ENCODE measurements around the gene DNAJC5G.
"Not testable (repeated sequence)": the region's sequence is repeated elsewhere in the genome, so short reads cannot be mapped to it uniquely, and the experiment has no call there.

The DNAJC5G gene

GRCh38 chr2:27251766-27252165, 23.5 kb upstream of the DNAJC5G start:
- DNase-seq (ENCODE audit: low read depth in 2 of 2, low spot score in 1 of 2): no peak

- DNase-seq (ENCODE audit: low read depth in 2 of 2, low spot score in 1 of 2): no peak
Measured at GRCh38 chr2:27255187-27255586, 20.0 kb upstream of the DNAJC5G start.

- no peak for DNase-seq (ENCODE audit: low read depth in 2 of 2, low spot score in 1 of 2)
Measured at GRCh38 chr2:27255660-27256059, 19.6 kb upstream of the DNAJC5G start.

GRCh38 chr2:27256855-27257454, 18.3 kb upstream of the DNAJC5G start:
- DNase-seq (ENCODE audit: low read depth in 2 of 2, low spot score in 1 of 2): no peak

- no peak for DNase-seq (ENCODE audit: low read depth in 2 of 2, low spot score in 1 of 2)
Measured at GRCh38 chr2:27258051-27258450, 17.2 kb upstream of the DNAJC5G start.

GRCh38 chr2:27261241-27261925, 13.8 kb upstream of the DNAJC5G start:
- DNase-seq (ENCODE audit: low read depth in 2 of 2, low spot score in 1 of 2): no peak

- no peak for DNase-seq (ENCODE audit: low read depth in 2 of 2, low spot score in 1 of 2)
Measured at GRCh38 chr2:27261926-27262298, 13.3 kb upstream of the DNAJC5G start.

- DNase-seq (ENCODE audit: low read depth in 2 of 2, low spot score in 1 of 2): peak; percentile 26 to 33
Measured at GRCh38 chr2:27262379-27263286, 12.6 kb upstream of the DNAJC5G start, which contains the start of gene SLC30A3. Gene SLC30A3 (minus strand): TSS chr2:27263047. CDS start chr2:27262906, 141 bp downstream.

GRCh38 chr2:27263287-27264252, 11.7 kb upstream of the DNAJC5G start:
- DNase-seq (ENCODE audit: low read depth in 2 of 2, low spot score in 1 of 2): no peak

- DNase-seq (ENCODE audit: low read depth in 2 of 2, low spot score in 1 of 2): no peak
Measured at GRCh38 chr2:27264253-27264752, 10.9 kb upstream of the DNAJC5G start.

GRCh38 chr2:27264753-27265535, 10.3 kb upstream of the DNAJC5G start:
- DNase-seq (ENCODE audit: low read depth in 2 of 2, low spot score in 1 of 2): peak in 1 of 2 donors; percentile 27

- DNase-seq (ENCODE audit: low read depth in 2 of 2, low spot score in 1 of 2): no peak
Measured at GRCh38 chr2:27265536-27265870, 9.7 kb upstream of the DNAJC5G start.

- not testable (repeated sequence) for DNase-seq (ENCODE audit: low read depth in 2 of 2, low spot score in 1 of 2)
Measured at GRCh38 chr2:27268296-27268695, 6.9 kb upstream of the DNAJC5G start.

GRCh38 chr2:27270131-27270530, 5.1 kb upstream of the DNAJC5G start:
- DNase-seq (ENCODE audit: low read depth in 2 of 2, low spot score in 1 of 2): no peak

GRCh38 chr2:27270670-27271069, 4.6 kb upstream of the DNAJC5G start:
- DNase-seq (ENCODE audit: low read depth in 2 of 2, low spot score in 1 of 2): no peak

GRCh38 chr2:27271631-27272340, 3.4 kb upstream of the DNAJC5G start:
- DNase-seq (ENCODE audit: low read depth in 2 of 2, low spot score in 1 of 2): no peak

- DNase-seq (ENCODE audit: low read depth in 2 of 2, low spot score in 1 of 2): not testable (repeated sequence)
Measured at GRCh38 chr2:27272537-27273522, 2.4 kb upstream of the DNAJC5G start.

GRCh38 chr2:27278010-27278409, 2.8 kb downstream of the DNAJC5G start:
- DNase-seq (ENCODE audit: low read depth in 2 of 2, low spot score in 1 of 2): no peak
